ENCODE data around the gene LY86.

LY86 gene

DNA sequence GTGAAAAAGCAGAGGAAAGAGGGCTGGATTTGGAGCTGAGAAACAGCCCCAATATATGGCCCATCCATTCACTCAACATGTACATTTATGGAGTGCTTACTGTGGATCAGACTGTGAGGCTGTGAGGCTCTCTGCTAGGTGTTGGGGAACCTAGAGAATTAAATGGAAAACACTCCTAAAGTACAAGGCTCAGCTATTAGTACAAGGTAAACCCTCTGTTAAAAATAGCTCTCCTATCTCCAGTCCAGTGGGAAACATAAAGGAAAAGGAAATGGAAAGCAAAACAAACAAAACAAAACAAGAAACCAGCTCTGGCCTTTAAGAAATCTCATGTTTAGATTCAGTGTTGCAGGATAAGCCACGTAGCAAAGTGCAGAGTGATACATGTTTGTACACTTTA, 35.0 kb downstream of the LY86 start:
- DNase-seq (ENCODE audit: low read depth), result no peak

DNA sequence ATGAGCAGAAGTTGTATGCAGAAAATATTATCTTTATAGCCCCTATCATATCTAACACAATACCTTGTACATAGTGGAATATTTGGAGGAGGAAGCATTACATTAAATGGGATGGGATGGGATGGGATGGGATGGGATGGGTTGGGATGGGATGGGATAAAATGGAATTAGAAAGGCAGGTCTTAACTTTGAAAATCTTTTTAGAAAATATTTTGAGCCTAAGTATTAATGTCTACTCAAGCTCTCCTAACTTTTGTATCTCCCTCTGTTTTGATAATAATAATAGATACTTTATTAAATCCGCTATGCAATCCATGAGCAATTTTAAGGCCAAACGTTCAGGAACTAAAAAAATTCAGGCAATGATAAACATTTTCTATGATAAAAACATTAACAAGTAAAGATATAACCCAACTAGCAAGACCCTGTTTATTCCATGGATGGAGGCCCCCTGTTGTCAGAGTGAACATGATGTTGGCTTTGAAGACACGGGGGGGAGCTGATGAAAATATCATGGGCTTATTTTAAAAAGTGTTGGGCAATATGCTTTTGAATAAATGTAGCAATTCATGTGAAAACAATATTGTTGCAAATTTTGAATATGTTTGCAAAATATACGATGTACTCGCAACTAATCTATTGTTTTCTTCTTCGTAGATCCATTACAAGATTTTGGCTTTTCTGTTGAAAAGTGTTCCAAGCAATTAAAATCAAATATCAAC, 35.9 kb downstream of the LY86 start:
- DNase-seq (ENCODE audit: low read depth), result no peak

DNA sequence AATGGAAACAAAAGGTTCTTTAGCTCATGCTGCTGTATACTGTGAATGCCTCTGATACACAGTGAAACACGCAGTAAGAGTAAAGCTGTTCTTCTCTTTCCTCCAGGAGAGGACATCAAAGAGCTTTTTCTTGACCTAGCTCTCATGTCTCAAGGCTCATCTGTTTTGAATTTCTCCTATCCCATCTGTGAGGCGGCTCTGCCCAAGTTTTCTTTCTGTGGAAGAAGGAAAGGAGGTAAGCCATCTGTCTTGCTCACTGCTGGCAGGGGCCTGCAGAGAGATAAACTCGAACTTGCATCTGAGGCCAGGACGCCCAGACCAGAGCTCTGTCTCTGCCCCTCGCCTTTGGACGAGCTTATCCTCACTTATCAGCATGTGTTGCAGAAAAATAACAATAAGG, 37.7 kb downstream of the LY86 start:
- no peak for DNase-seq (ENCODE audit: low read depth)

DNA sequence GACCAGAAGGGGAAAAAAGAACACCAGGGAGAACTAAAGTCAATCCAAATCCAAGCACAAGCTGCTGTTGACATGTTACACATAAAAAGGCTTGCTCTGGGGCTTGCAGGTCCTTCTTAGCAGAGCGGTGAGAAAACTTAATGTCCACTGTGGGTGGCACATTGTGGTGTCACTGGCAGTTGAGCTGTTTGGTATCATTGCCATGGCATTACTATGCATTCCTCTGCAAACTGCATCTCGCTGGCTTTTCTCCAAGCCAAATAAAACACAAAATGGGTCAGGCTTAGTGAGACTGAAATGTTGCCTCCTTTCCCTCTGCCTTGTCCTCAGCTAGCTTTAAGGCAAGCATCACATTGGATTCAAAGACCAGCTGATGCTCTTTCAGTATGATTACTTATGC, 40.9 kb downstream of the LY86 start:
- DNase-seq (ENCODE audit: low read depth), result no peak

DNA sequence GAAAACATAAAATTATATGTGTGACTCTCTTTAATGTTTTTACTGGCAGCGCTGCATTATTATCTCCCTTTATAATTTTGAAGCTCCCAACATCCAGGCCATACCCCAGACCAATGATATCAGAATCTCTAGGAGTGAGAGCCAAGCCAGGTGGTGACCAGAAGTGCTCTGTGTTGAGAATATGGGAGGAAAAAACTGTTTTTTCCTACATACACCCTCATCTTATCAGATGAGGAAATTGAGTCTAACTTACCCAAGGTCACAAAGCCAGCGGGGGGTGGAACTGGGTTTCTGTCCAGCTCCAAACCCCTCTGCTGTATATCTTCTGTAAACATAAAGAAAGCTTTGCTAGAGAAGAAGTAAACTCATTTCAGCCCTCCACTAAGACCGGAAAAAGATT, 42.5 kb downstream of the LY86 start:
- DNase-seq (ENCODE audit: low read depth), result no peak

DNA sequence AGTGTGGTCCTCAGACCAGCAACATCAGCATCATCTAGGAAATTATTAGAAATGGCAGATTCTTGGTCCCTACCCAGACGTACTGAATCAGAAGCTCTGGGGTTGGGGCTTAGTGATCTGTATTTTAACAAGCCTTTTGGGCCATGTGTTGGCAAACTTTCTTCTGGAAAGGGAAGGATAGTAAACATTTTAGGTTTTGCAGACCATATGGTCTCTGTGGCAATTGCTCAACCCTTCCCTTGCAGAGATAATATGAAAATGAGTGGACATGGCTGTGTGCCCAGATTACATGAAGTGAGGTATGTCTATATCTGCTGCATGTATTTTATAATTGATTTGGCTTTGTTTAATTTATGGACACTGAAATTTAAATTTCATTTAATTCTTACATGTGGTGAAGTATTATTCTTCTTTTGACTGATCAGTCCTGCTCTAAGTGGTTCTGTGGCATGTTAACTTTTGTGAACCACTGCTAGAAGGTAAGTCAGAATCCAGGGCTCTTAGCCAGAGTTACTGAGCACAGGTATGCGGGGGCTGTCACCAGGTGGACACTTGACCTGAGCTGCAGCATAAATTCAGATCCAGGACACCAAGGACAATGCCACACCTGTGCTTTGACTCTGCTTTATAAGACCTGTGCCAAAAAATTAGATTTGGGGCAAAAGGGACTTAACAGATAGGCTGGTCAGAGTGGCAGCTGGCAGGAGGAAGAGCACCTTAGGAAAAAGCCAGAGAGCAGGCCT, 43.2 kb downstream of the LY86 start:
- DNase-seq (ENCODE audit: low read depth), result no peak

DNA sequence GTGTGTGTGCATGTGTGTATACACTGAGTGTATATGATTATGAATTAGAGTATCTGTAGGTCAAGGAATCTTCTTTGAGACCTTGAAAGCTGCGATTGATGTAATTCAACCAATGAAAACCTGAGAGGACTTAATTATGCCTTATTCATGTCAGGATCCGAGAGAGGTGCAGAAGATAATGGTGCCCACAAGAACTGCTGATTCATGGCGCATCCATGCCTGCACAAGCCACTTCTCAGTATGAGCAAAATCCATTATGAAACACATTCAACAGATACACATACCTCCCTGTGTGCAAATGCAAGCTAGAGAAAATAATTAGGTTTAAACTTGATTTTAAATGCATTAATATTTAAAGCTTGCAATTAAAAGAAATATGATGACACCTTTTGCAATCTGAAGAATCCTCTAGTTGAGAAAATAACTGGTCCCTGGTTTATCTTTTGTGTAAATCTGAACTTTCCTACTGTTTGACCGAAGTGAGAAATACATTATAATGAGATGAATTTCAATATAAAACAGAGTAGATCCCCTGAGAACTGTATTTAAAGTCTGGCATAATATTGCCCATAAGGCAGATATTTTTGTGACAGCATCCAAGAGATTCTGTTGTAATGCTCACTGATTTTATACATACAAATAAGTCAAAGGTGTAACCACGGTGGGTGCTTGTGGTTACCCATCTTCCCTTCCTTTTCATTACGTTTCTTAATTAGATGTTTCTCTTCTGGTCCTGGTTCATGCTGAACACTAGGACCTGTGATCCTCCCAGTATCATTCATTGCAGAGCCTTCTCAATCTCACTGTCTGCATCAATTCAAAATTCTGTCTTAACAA, 45.6 kb downstream of the LY86 start:
- no peak for DNase-seq (ENCODE audit: low read depth)

DNA sequence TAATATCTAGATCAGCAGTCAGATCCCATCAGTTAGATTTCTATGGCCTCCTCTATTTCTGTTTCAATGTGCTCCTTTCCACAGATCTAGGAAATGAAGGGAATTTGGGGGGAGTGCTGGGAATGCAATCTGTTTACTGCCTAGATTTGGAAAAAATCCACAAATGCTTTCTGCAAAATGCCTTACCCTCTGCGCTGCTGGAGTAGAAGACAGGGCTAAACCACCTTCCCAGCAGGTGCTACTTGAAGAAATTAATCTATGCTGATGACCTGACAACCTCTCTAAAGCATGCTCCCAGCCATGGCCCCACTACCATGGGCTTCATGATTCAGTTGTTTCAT, 46.2 kb downstream of the LY86 start:
- DNase-seq (ENCODE audit: low read depth), result no peak

DNA sequence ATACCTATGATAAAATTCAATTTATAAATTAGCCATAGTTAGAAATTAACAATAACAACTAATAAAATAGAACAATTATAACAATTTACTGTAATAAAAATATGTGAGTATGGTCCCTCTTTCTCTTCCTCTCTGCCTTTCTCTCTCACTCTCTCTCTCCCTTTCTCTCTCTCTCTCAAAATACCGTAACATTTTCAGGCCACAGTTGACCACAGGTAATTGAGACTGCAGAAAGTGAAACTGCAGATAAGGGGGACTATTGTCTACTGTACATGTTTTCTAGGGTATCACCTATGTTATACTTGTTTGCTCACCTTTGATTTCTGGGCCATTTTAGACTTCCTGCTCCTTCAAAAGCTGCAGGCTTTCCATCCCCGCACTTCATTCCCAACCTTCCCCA, 46.8 kb downstream of the LY86 start:
- no peak for DNase-seq (ENCODE audit: low read depth)

DNA sequence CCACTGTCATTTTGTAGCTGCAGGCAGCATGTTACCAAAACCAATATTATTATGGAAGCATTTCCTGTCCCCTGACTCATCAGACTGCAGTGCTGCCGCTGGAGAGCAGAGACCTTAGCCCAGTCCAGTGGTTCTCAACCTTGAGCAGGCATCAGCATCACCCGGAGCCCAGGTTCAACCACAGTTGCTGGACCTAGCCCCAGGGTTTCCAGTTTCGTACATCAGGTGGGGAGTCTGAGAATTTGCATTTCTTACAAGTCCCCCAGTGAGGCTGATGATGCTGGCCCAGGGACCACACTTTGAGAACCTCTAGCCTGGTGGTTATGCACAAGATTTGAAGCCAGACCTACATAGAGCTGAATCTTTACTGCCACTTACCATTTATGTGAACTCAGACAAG, 47.3 kb downstream of the LY86 start:
- DNase-seq (ENCODE audit: low read depth), result no peak

DNA sequence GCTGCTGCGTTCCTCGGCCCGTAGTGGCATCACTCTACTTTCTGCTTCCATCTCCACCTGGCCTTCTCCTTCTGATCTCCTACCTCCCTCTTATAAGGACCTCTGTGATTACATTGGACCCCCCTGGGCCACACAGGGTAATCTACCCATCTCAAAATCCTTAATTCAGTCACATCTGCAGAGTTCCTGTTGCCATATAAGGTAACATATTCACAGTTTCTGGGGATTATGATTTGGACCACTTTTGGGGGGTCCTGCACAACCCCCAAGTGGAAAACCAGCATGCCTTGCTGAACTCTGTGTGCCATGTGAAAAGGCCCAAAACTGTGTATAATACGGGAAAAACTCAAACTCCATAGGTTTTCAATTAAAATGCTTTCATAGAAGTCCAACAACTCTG, 51.1 kb downstream of the LY86 start:
- DNase-seq (ENCODE audit: low read depth), result no peak

DNA sequence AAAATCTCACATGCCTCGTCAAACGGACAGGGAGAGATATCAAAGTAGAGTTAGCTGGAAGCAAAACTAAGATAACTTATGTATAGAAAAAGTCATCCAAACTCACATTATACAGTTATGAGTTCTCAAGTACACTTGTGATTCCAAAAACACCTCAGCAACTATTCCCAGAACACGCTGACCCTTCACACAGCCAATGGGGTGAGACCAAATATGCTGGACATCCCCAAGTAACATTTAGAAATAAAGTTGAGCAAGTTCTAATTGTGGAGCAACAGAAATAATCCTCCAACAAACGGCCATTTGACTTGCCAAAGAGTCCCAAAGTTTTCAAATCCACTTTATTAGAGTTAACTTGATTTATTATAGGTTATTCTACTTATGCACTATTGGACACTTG, 52.4 kb downstream of the LY86 start:
- no peak for DNase-seq (ENCODE audit: low read depth)

DNA sequence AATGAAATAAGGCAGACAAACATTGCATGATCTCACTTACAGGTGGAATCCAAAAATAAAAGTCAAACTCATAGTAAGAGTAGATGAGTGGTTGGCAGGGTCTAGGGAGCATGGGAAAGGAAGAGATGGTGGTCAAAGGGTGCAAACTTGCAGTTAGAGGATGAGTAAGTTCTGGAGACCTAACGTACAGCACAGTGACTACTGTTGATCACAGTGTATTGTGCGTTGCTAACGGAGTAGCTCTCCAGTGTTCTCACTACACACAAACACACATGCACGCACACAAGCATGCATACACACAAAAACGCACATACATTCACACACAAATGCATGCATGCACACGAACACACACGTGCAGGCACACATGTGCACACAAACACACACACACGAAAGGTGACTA, 54.9 kb downstream of the LY86 start:
- no peak for DNase-seq (ENCODE audit: low read depth)

DNA sequence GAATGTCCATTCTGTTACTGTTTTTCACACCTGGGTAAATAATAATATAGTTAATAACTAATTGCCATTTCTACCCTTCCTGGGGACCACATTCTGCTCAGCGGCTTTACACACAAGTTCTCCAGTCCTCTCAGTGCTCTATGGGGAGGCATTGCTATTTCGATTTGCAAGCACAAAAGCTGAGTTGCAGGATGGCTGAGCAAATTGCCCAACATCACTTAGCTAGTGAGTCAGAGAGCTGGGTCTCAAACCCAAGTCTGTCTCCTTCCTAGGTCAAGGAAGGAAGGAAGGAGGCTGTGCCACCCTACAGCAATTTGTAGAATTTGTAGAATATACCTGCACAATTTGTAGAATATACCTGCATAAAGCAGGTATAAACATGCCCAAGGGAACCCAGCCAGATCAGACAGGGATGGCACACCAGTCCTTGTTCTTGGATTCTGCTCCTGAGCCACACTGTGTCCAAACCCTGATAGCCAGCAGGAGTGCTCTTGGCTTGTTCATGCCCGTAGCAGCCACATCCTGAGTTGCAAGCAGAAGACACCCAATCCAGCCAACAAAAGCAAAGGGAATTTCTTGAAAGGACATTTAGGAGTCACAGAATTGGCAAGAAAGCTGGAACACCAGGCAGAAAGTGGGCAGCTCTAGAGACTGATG, 56.9 kb downstream of the LY86 start:
- no peak for DNase-seq (ENCODE audit: low read depth)

DNA sequence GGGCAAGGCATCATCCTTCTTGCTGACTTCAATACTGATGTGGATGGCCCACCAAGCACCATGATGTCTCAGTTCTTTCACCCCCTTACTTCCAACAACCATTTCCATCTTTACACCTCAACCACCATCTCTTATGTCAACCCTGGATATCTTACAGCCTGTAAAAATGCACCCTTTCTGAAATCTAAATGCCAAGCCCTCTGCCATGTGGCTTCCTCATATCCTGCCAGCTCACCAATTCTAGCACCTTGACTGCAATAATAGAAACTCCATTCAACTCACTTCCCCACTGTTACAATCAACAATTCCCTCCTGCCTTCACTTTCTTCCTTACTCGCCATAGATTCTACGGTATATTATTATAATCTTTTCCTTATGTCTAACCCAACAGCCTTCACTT, 57.9 kb downstream of the LY86 start:
- DNase-seq (ENCODE audit: low read depth), result no peak

DNA sequence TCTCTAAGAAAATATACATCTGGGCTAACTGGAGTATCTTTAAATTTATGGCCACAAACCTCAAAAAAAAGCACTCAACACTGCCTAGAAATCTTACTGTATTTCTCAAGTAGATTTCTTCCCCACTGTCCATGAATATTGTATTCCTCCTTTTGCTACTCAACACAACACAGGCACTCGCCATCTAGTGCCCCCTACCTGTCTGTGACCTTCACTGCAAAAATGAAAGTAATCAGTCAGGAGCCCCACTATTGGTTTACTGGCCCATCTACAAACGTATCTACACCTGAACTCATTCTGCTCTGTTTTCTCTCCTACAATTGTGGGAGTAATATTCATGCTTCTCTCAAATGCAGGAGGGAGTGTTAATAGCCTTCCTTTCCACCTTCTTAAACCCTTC, 58.3 kb downstream of the LY86 start:
- DNase-seq (ENCODE audit: low read depth), result no peak

DNA sequence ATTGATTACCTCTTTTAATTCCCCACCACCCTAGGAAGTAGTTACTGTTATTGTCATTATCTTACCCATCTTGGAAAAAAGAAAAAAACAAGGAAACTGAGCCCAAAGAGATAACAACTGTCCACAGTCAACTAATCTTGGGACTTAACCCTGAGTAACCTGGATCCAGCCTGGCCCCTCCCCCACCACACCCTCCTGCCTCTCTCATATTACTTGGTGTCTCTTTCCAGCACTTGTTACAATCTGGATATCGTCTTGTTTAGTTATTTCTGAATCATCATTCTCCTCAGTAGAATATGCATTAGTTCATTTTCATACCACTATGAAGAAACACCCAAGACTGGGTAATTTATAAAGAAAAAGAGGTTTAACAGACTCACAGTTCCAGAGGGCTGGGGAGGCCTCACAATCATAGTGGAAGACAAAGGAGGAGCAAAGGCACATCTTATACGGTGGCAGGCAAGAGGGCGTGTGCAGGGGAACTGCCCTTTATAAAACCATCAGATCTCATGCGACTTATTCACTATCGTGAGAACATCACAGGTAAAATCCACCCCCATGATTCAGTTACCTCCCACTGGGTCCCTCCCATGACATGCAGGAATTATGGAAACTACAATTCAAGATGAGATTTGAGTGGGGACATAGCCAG, 60.3 kb downstream of the LY86 start:
- DNase-seq (ENCODE audit: low read depth), result no peak

DNA sequence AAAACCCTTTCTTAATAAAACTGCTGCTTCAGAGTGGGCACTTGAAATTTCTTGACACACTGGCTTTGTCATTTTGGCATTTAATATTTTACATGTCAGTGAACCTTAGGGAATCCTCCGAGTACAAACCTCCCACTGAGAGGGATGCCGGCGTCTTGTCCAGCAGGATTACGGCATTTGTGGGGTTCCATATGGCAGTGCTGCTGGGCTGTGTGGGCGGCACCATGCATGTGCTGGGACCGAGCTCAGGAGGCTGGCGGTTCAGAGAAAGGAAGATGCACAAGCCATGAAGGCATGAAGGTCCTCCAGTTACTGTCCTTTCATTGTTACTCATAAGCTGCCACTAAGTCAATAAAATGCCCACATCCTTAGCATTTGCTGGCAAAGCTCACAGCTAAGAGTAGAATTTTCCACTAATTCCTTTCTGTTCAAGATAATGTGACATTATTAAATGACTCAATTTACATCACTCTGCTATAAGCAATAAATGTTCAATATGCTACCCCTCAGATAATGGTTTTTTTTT, 61.4 kb downstream of the LY86 start:
- no peak for DNase-seq (ENCODE audit: low read depth)

DNA sequence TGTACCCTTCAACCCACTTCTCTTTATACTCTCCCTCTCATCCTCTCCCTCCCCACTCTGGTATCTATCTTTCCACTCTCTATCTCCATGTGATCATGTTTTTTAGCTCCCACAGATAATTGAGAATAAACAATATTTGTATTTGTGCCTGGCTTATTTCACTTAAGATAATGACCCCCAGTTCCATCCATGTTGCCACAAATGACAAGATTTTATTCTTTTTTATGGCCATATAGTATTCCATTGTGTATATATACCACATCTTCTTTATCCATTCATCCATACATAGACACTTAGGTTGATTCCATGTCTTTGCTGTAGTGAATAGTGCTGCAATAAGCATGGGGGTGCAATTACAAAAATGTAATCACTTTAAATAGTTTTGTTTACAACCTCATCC, 62.3 kb downstream of the LY86 start:
- DNase-seq (ENCODE audit: low read depth), result no peak

DNA sequence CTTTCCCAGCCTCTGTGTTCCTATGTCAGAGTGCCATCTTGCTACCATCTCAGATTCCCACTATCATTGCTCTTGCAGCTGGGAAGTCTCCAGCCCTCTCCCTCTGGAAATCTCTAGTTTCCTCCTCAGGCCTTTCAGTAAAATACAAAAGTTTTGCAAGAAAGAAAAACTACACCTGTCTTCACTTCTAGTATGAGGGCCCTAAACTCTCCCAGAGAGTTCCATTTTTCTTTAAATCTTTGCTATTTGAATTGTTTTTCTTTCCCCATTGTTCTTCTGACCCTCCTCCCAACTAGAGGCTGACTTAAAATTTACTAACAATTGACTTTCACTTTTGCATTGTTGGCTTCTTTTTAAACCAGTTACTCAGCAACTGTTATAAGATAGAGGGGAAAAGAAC, 62.8 kb downstream of the LY86 start:
- DNase-seq (ENCODE audit: low read depth), result no peak

DNA sequence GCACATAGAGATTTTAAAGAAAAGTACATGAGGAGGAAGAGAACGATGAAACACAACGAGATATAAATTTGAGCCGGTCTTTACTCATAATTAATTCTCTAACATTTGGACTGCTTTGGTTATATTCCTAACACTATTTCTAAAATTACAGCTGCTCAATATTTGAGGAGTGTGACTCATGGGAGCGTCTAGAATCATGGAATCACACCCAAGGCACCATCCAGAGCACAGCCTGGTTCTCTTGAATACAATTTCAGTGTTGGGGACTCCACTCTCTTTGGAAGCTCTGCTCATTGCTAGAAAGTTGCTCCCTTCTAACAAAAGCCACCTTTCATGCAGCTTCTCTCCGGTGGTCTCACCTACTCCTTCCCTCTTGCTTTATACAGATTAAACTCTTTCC, 64.4 kb downstream of the LY86 start:
- DNase-seq (ENCODE audit: low read depth), result no peak

All from stimulated activated CD8-positive, alpha-beta memory T cell treated with anti-CD3 and anti-CD28 coated beads, Interleukin-15, amount 100 ng/mL, for 1 hour (primary cell).